ENCODE results near the gene NFIC.
"Not testable (repeated sequence)": the region's sequence is repeated elsewhere in the genome, so short reads cannot be mapped to it uniquely, and the experiment has no call there.

The NFIC gene

GRCh38 chr19:3505598-3506383 is 139.4 kb downstream of the NFIC start, which contains the start of gene FZR1:
FZR1 (plus strand) TSS chr19:3506311; CDS start chr19:3522990, 16,679 bp downstream.
- POLR2A ChIA-PET, result no interaction called here
- peak within 1 kb of the TSS; percentile 91 for H3K4me3 ChIP-seq (ENCODE audit: low read depth, low read length)

DNA sequence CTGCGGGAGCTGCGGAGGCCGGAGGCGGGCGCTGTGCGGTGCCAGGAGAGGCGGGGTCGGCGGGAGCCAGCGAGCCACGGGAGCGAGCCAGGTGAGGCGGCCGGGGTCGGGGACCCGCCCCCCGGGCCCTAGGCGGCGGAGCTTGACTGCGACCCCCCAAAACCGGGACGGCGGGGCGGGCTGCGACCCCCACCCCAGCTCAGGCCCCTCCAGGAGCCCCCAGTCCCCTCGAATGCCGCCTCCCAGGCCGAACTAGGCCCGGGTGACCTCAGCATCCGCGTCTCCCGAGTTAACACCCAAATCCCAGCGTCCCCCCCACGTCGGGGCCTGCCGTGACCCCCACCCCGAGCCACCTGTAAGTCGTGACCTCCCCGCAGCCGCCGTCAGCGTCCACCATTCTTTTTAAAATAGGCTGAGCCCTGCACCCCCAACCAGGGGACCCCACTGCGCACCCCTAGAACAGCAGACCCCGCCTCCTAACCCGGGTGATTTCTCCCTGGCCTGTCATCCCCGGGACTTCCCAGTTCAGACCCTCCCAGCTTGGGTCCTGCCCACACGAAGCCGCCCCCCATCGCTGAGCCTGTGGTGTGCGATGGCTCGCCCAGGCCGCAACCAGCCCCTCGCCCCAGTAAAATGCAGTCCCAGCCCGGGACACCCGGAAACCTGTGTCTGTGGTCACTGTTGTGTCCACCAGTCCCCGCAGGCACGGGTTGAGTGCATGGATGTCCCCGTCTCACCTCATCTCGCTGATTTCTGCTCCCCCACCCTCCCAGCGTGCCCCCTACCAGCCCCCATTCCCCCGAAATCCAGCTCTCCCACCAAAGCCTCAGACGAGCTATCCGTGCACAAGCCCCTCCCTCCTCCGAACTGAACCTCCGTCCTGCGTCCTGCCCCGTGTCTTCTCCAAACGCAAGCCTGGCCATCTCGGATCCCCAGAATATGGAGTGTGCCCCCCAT is 140.3 kb downstream of the NFIC start:
- H3K4me3 ChIP-seq (ENCODE audit: low read depth, low read length), result peak overlapping the region; percentile 82
- ChIA-PET CTCF (interaction anchor here (0.8 to 0.9 kb wide), 2 partner anchors 77 to 112 kb away, joined by 3 read pairs; no protein-coding TSS in a partner anchor), POLR2A (no interaction called here)
- DNase-seq (ENCODE audit: low read depth, low spot score), result no peak
- TF ChIP-seq, protein P1, sequence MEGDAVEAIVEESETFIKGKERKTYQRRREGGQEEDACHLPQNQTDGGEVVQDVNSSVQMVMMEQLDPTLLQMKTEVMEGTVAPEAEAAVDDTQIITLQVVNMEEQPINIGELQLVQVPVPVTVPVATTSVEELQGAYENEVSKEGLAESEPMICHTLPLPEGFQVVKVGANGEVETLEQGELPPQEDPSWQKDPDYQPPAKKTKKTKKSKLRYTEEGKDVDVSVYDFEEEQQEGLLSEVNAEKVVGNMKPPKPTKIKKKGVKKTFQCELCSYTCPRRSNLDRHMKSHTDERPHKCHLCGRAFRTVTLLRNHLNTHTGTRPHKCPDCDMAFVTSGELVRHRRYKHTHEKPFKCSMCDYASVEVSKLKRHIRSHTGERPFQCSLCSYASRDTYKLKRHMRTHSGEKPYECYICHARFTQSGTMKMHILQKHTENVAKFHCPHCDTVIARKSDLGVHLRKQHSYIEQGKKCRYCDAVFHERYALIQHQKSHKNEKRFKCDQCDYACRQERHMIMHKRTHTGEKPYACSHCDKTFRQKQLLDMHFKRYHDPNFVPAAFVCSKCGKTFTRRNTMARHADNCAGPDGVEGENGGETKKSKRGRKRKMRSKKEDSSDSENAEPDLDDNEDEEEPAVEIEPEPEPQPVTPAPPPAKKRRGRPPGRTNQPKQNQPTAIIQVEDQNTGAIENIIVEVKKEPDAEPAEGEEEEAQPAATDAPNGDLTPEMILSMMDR (IDR thresholded peaks at IDR 0.05; ENCODE audit: insufficient read depth, low read length, missing control alignments), result no peak

More at GRCh38 chr19:3505598-3506383, 139.4 kb downstream of the NFIC start, which contains the start of gene FZR1:
- TF ChIP-seq, protein P1 (IDR thresholded peaks at IDR 0.05; ENCODE audit: insufficient read depth, low read length, missing control alignments), result no peak
- DNase-seq (ENCODE audit: low read depth, low spot score), result peak; percentile 82
- CTCF ChIA-PET, result interaction anchor here (0.9 to 3.4 kb wide), 2 partner anchors 33 to 76 kb away, joined by 3 to 9 read pairs; no protein-coding TSS in a partner anchor

DNA sequence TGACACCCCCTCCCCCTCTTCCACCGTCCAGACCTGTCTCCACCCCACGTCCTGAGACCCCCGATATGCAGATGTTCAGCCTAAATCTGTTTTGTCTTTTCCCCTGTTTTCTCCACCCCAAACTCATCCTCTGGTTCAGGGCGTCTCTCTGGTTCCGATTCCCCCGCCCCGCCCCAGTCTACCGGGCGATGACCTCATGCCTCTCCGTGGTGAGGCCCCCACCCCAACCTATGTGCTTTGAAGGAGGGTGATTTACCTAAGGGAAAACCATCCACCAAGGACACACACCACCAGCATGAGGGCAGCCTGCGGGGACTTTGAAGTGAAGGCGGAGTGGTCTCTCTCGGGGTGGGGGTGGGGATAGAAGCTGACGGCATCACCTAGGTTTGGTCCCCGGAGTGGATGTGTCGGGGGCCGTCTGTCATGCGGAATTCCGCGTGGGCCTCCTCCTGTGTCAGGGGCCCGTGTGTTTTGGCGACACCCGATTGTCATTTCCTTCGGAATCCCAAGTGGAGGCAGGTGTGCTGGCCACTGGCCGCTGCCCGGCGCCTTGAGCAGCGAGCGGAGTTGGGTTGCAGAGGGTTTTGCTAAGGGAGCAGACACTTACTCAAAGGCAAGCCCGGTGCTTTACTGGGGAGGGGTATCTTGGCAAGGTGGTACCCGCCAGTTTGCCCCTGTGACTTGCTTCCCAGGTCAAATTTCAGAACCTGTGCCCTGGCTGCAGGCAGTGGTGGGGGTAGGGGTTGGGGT is 141.2 kb downstream of the NFIC start:
- DNase-seq (ENCODE audit: low read depth, low spot score), result no peak
- ChIA-PET POLR2A (no interaction called here), CTCF (no interaction called here)
- peak overlapping the region; percentile 82 for H3K4me3 ChIP-seq (ENCODE audit: low read depth, low read length)
- TF ChIP-seq, protein P1 (IDR thresholded peaks at IDR 0.05; ENCODE audit: insufficient read depth, low read length, missing control alignments), result no peak

GRCh38 chr19:3508121-3508661 is 141.8 kb downstream of the NFIC start:
- CTCF ChIA-PET; DNase-seq (ENCODE audit: low read depth, low spot score); POLR2A ChIA-PET: not testable (repeated sequence)
- H3K4me3 ChIP-seq (ENCODE audit: low read depth, low read length), result peak overlapping the region; percentile 82

GRCh38 chr19:3508771-3509535 is 142.6 kb downstream of the NFIC start:
- no peak for DNase-seq (ENCODE audit: low read depth, low spot score)
- TF ChIP-seq, protein P1 (IDR thresholded peaks at IDR 0.05; ENCODE audit: insufficient read depth, low read length, missing control alignments), result no peak
- H3K4me3 ChIP-seq (ENCODE audit: low read depth, low read length), result no peak overlapping the region
- ChIA-PET CTCF (interaction anchor here (1.2 kb wide), 1 partner anchor 37 kb away, joined by 3 read pairs; no protein-coding TSS in a partner anchor), POLR2A (no interaction called here)
